Measurements from ENCODE around the gene MAP4K4. TPM values are rescaled to one million over a fixed set of nuclear protein-coding genes. Genes with fewer than 3 reads are reported as not detected.
A peak's percentile ranks its signal among the peaks of the same experiment; 100 is the strongest.

MAP4K4 gene
- total RNA-seq, 1 donor from 2014 or later, result 48.0 TPM

DNA sequence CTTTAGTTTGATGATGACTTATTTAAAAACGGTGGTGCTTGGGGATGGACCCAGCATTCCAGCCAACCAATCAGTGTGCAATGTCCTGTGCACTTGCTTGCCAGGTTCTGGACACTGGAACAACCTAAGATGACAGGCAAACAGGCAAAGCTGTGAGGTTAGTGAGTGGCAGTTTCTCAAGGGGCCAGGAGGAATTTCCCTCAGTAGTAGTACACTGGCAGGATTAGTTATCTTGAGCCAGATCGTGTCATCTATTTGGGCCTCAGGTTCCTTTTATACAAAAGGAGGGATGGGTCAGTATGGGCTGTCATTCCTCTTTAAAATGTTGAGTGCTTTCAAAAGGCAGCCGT is 26.6 kb downstream of the MAP4K4 start:
- TF ChIP-seq, protein P1, sequence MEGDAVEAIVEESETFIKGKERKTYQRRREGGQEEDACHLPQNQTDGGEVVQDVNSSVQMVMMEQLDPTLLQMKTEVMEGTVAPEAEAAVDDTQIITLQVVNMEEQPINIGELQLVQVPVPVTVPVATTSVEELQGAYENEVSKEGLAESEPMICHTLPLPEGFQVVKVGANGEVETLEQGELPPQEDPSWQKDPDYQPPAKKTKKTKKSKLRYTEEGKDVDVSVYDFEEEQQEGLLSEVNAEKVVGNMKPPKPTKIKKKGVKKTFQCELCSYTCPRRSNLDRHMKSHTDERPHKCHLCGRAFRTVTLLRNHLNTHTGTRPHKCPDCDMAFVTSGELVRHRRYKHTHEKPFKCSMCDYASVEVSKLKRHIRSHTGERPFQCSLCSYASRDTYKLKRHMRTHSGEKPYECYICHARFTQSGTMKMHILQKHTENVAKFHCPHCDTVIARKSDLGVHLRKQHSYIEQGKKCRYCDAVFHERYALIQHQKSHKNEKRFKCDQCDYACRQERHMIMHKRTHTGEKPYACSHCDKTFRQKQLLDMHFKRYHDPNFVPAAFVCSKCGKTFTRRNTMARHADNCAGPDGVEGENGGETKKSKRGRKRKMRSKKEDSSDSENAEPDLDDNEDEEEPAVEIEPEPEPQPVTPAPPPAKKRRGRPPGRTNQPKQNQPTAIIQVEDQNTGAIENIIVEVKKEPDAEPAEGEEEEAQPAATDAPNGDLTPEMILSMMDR (IDR thresholded peaks at IDR 0.05), result no peak
- peaks cover 0 to 3% of the 10 kb centered on the region in 2 donors for H3K4me1 ChIP-seq
- no peak overlapping the region for H3K4me3 ChIP-seq
- H3K27ac ChIP-seq, result no peak overlapping the region
- no peak for DNase-seq (ENCODE audit: low spot score in 2 of 2)
- H3K27me3 ChIP-seq, result no peaks in the 10 kb centered on the region
- intact Hi-C loops (cut with DNase I), result no loop called here
- no peaks in the 10 kb centered on the region for H3K36me3 ChIP-seq
- no peaks in the 10 kb centered on the region for H3K9me3 ChIP-seq

DNA sequence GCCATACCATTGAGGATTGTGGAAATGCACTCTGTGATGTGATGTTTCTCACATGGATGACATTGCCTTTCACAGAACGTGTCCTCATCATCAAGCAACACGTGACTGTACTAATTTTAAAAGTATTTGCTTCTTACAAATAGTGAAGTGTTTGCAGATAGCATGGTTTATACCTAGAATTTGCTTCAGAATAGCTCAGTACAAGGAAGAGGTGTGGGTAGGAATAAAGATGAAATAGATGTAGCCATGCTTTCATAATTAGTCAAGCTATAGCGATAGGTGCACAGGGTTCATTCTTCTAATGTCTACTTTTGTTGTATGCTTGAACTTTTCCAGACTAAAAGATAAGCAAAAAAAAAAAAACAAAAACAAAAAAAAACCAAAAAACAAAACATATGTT is 27.5 kb downstream of the MAP4K4 start:
- Histone ChIP-seq H3K4me1 (peaks cover 0 to 2% of the 10 kb centered on the region in 2 donors), H3K36me3 (no peaks in the 10 kb centered on the region), H3K27ac (no peak overlapping the region), H3K4me3 (no peak overlapping the region), H3K9me3 (no peaks in the 10 kb centered on the region), H3K27me3 (no peaks in the 10 kb centered on the region)
- intact Hi-C loops (cut with DNase I), result no loop called here
- TF ChIP-seq, protein P1 (IDR thresholded peaks at IDR 0.05), result no peak
- no peak for DNase-seq (ENCODE audit: low spot score in 2 of 2)

DNA sequence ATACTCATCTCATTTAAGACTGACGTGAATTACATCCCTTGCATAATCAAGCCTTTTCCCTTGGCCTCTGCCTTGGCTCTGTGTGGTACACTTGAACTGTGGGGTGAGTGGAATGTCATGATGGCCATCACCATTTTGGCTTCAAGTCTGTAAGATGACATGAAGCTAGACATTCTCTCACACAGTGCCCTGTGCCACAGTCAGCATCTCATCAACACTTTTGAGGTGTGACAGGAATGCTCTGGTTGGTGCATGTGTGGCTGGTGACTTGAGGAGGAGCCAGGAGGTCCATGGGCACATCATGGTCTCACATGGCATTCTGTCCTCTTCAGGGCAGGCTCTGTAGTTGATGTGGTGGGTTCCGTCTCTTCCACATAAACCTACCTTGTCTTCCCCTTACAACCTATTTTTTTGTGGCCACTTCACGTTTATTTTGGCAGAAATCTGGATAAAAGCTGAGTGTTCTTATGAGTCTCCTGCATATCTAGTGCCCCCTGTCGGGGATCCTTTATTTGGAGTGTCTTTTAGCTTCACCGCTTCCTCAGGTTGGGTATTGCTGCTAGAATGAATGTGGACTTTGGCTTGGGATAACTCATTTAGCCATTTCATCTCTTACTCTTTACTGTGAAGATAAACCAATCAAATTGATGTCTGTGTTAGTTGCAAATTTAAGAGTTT is 28.1 kb downstream of the MAP4K4 start:
- Histone ChIP-seq H3K27me3 (no peaks in the 10 kb centered on the region), H3K36me3 (no peaks in the 10 kb centered on the region), H3K9me3 (no peaks in the 10 kb centered on the region), H3K4me1 (no peaks in the 10 kb centered on the region), H3K4me3 (no peak overlapping the region), H3K27ac (no peak overlapping the region)
- DNase-seq (ENCODE audit: low spot score in 2 of 2), result no peak
- intact Hi-C loops (cut with DNase I), result no loop called here
- TF ChIP-seq, protein P1 (IDR thresholded peaks at IDR 0.05), result peak in 1 of 3 experiments; percentile 20

DNA sequence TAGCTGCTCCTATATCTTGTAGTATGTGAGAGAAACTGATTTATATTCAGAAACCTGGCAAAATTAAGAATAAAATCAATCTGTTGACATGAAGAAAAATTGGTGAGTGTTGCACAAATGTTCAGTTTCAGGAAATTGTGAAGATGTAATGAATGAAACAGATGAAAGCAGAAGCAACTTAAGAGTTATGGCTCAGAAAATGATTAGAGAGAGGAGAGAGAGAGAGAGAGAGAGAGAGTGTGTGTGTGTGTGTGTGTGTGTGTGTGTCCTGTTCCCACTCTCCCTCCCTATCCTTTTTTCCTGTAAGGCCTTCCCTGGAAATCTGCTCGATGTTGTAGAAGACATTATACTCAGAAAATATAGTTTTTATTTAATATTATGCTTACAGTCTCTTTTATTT is 31.4 kb downstream of the MAP4K4 start:
- DNase-seq (ENCODE audit: low spot score in 2 of 2), result no peak
- Histone ChIP-seq H3K4me3 (no peak overlapping the region), H3K4me1 (peaks cover 0 to 11% of the 10 kb centered on the region in 2 donors), H3K27me3 (no peaks in the 10 kb centered on the region), H3K36me3 (no peaks in the 10 kb centered on the region), H3K9me3 (no peaks in the 10 kb centered on the region), H3K27ac (no peak overlapping the region)
- TF ChIP-seq, protein P1 (IDR thresholded peaks at IDR 0.05), result no peak
- intact Hi-C loops (cut with DNase I), result no loop called here

DNA sequence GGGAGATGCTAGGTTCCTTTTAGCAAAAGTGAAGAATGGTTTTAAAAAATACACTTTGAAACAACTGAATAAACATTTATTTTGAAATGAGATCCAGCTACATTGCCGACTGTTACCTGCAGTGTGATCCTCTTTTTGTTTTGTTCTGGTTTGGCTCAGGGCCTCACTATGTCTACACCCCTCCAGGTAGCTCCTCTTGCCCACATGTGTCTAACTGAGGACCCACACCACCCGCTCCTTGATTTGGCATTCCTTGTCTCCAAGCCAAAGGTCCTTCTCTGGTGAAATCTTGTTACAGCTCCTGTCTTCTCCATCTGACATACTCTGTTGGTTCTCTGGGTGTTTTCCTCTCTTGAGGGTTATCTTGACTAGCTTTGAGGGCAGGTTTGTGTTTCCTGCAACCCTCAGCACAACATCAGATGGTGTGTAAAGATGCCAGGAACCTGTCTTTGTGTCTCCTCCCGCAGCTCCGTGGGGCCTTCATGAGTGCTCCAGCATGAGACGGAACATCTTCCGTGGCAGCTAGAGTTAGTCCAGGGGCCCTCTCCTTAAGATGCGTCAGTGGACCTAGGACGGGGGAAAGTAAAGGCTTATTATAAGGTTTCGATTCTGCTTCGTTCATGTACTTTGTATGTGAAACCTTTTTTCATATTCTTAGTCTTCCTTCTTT is 32.1 kb downstream of the MAP4K4 start:
- H3K4me3 ChIP-seq, result no peak overlapping the region
- no peaks in the 10 kb centered on the region for H3K36me3 ChIP-seq
- no peak for DNase-seq (ENCODE audit: low spot score in 2 of 2)
- no peak overlapping the region for H3K27ac ChIP-seq
- peaks cover 0 to 13% of the 10 kb centered on the region in 2 donors for H3K4me1 ChIP-seq
- H3K9me3 ChIP-seq, result no peaks in the 10 kb centered on the region
- intact Hi-C loops (cut with DNase I), result no loop called here
- no peaks in the 10 kb centered on the region for H3K27me3 ChIP-seq
- TF ChIP-seq, protein P1 (IDR thresholded peaks at IDR 0.05), result no peak
